ENCODE data around the gene MSI2.

MSI2 gene

DNA sequence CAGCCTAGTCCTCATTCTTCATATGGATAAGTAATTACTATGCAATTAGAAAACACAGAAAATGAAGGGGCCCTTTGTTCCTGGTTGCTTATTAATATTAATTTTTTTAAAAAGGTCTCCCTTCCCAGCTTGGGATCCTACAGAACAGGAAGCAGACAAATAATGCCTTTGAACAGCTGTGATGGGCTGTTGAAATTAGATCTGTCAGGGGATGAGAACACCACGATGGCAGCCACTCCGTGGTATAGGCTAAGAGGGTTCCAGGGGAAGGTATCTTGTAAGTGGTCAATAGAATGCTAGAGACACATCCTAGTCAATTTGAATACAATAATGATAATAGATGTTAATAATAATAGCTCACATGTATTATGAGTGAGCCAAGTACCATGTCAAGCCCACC, 405.7 kb downstream of the MSI2 start:
- no peak for DNase-seq

DNA sequence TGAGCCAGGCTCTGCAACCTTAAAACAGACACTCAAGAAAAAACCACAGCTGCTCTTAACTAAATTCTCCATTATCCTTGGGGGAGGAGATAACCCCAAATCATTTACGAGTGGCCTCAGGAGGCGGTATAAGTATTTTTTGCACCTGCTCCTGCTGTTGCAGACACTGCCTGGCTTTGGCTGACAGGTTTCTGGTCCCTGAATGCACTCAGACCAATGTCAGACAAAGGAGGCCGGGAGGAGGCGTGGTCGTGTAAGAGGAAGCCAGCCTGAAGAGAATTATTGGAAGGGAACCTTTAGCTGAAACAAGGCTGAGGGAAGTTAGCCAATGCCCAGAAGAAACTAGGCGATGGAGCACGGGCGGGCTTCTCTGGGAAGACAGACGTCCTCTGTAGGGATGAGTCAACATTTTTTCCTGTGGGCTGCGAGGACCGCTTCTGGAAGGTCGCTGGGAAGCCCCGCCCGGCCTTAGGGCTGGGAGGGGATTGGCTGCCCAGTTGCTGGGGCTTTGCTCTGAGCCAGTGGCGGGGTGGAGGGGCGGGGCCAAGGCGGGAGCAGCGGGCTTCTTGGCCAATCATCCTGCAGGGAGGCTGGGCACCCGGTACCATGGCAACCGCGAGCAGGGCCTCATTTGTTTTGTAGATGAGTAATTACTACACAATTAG, 406.5 kb downstream of the MSI2 start:
- no peak for DNase-seq

DNA sequence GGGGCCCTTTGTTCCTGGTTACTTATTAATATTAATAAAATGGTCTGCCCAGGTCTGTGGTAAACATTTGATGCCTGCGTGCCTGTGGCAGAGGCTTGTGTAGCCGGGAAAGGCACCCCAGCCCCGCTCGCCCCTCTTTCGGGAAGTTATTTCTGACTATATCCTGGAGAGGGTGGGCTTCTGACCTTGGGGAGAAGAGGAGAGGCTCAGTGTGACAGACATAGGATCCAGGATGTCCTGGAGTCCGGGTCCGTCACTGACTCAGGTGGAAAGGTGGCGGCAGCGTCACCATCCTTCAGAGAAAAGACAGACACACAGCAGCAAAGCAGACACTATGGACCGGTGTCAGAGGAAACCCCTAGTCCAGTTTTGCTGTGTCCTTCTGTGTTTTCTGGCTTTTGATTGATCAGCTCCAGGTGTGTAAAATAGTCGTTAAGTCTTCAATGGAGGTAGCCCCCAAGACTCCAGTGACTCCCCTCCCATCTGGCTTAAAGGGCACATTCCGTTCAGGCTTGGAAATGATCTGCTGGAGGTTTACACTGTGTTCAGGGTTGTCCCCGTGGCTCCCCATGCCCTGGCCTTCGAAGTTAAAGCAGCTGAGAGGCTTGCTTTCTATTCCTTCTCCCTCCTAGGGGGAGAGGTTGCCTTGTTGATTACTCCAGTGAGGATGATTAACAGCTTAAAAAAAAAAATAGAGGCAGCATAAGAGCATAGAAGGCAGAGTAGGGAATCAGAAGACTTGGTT, 407.2 kb downstream of the MSI2 start:
- no peak for DNase-seq

DNA sequence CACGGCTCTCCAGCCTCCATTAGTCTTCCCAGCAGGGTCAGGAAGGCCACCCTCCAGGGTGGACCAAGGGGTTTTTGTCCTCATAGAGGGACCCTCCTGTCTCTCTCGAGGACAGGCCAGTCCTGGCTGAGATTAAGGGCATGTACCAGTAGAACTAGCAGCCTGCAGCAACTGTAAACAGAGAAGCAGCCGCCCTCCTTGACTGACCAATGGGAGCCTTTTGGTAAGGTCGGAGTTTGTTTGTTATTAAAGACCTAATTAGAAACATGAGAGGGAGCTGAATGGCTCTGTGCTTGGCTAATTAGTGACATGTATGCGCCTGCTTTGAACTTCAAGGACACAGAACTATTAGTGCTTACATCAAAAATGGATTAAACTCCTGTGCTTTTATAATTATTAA, 408.8 kb downstream of the MSI2 start:
- no peak for DNase-seq

DNA sequence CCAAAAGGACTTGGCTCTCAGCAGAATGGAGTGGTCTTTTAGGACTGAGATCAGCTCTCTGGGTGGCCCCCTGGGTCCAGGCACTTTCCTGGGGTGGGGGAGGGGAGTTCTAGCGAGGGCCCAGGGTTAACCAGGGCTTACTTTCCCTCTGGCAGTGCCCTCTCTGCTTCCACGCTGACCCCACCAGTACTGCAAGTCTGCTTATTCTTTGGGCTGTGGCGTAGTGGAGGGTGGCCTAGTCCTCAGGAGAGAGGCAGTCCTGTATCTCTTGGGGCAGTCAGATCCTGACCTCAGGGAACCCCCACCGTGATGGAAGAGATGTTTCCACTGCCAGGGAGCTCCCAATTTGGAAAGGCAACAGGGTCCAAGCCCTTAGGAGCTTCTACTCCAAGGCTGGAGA, 409.4 kb downstream of the MSI2 start:
- no peak for DNase-seq

DNA sequence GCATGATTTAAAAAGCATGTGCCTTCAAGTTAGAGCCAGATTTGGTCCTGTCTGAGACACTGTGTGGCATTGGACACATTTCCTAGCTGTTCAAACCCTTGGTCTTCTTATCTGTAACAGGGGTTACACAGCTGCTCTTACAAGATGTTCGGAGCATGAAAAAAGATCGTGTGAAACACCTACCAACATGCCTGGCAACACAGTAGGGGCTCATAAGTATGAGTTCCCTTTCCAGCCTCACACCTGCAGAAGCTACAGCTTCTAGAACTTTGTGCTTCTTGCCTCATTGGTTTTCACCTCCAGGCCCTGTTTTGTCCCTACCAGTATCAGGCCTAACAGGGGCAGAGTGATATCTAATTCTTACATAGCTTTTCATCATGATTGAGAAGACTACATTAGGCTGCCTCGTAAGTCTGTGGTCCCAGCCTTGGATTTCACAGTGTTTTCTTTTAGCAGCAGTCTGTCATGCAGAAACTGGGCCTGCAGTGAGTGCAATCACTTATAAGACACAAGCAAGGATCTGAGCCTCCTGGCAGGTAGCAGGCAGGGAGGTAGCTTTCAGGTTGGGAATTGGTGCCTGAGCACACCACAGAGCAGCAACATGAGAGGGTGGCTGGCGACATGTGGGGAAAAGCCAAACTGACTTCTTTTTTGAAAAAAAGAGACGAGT, 410.0 kb downstream of the MSI2 start:
- DNase-seq = peak; percentile 41

DNA sequence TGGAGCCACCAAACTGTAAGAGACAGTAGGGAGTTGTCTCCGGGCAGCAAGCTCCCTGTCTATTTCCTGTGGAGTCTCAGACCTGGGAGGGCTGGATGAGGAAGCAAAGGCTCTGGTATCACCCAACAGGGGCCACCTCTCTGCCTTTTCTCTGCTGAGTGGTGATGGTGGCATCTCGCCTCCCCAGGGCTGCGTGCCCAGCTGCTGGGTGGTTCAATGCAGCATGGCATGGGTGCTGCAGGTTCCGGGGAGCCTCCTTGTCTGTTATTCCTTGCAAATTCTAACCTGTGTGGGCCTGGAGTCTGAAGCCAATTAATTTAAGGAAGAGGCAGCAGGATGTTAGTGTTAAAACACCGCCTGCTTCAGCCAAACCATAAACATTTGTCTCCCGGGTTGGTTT, 410.6 kb downstream of the MSI2 start:
- DNase-seq = no peak

DNA sequence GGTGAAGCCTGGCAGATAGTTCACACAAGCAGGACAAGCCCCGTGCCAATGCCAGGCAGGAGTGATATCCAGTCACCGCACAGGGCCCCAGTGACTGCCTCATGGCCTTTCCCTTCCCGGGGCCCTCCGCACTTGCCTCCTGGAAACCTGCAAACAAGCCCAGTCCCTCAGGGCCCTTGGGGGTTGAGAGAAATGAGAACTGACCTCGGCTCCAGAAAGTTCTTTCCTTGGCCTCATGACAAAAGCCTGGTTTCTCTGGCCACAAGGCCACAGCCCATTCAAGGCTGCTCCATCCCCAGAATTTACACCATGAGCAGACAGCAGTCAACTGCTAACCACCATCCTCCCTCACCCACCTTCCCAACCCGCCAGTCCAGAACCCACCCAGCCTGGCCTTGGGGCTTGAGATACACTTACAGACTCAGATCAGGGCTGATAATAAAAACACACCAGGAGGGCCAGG, 411.2 kb downstream of the MSI2 start:
- peak; percentile 43 for DNase-seq

DNA sequence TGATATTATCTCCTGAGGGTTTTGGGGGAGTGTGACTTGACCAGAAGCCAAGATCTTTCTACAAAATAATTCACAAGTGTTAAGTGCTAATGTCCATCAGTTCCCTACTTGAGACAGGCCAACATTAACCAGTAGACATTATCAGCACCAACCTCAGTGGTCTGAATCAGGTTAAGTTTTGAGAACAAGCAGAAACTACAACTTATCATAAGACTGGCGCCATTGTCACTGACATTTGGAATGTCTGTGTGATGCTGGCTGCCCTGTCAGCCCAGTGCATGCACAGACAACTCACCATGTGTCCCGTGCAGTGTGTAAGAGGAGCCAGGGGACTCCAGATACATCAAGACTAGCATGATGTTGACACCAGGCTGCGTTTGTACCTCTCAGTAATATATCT, 412.0 kb downstream of the MSI2 start:
- peak; percentile 19 for DNase-seq

DNA sequence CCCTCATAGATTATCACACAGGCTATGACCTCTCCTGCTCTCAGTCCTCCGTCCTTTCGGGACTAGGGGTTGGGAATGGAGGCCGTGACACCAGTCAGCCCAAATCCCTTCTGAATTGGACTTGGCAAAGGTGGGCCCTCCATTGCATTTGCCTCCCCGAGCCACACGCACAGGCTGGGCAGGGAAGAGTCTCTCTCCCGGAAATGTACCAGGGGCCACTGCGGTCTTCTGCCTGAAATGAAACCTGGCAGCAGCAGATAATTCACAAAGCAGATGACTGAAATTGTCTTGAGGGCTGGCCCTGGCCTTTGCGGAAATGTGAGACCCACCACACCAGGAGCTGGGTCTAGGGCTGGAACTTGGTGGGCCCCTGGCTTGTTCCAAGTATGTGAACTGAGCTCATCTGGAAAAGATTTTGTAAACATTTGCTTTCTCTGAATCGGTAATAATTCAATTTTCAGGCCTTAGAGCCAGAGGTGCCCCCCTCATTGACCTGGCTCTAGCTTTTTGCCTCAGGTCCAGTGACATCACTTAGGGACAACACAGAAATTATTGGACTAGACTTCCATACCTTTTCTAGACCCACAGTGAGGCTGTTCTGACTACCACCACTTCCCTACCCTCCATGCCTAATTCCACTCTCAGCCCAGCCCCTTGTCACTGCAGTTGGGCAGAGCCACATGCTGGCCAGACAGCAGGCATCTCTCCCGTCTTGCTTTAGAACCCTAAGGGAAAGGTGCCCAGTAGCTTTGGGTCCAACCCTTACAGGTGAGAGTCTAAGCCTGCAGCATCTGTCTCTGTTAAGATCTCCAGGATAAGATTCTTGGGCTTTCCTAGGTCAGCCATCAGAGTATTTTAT, 413.6 kb downstream of the MSI2 start:
- DNase-seq = peak; percentile 50

DNA sequence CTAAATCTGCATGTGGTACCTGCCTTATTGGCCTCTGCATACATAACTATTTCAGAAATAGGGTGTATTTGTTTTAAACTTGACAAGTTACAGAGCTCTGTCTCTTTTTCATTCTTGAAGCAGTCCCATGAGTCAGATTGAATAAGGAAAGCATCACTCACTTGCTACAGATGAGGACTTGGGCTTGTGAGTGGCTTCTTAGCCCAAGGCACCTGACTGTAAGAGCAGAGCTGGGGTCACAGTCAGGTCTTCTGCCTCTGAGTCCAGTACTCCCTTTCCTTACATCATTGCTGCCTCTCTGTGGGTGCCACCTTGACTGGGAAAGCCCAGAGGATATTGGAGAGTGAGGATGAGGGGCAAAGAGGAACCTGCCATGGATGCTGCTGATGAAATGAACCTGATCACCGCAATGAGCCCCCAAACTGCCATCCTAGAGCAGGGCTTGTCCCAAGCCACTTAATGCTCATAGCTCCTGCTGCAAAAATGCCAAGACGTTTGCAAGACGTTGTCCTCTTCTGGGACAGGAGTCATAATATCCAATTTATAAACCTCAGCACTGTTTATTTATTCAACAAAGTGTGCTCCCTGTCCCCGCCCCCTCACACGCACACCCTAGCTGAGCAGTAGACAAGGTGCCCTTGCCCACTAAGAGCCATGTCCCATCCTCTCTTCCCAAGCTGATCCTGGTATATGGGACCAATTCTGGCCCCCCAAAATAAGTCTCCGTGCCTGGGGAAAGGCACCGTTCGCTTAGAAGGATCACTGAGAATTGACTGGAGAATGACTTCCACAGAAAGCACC, 414.6 kb downstream of the MSI2 start:
- DNase-seq = peak; percentile 55

DNA sequence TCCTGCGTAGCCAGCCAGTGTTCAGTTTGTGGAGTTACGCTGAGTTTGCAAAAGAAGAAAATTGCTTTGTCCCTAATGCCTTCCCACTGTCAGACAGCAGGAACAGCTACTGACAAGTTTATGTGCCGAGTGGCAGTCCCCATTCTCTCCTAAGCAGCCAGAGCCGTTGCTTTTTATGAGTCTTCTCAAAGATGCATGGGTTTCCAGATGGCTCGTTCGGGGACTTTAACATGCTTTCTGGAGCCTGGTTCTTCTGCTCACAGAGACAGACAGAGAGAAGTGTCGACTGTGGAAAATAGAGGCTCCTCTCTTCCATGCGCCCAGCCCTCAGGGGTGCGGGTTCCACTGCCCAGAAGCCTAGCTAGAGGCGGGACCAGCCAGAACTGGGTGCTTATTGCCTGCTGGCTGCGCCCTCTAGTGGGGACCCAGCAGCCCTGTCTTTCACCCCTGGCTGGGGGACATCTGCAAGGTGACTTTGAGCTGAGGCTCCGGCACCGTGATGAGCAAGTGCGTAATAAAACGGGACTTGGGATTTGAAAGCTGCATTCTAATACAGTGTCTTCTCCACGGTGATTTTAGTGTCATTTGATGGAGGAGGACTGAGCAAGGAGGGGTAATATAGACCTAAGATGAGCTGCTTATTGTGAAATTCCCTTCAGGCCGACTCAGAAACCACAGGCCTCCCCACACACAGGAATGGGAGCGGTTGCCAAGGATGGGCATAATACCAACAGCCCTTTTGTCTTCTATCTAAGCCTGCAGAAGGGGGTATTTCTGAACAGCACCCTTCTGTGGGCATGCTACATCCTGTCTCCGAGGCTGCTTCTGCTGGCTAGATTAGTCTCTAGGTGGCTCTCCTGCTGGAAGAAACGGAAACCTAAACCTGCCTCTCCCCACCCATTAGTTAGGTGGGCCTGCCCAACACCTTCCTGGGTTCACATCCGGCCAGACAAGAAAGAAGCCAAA, 415.6 kb downstream of the MSI2 start:
- peak; percentile 86 for DNase-seq

DNA sequence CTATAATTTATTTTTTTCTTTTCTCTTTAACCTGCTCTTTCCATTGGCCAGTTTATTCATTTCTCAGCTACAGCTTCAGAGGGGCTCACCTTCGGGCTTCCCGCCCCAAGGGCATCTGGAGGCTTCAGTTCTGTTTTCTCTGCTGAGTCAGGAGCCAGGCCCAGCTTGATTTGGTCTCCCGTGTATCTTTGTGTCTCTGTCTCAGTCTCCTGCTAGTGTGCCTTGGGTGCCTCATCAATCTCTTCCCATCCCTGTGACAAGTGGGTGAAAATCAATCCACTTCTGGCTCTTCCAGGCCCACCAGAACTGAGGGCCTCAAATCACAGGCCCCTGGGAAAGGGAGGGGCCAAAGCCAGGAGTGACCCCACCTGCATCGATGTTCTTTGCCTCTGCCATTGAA, 416.6 kb downstream of the MSI2 start:
- peak; percentile 52 for DNase-seq

DNA sequence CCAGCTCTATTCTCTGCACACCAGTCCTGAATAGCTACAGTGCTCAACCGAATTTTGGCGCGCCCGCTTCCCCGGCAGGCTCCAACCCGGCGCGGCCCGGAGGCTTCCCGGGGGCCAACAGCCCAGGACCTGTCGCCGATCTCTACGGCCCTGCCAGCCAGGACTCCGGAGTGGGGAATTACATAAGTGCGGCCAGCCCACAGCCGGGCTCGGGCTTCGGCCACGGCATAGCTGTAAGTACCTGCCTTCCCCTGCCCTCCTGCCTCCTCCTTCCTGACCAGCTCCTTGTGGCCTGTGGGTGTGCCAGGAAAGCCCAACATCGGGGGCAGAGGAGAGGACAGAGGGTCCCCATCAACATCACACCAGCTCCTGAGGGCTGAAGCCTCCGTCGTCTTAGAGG, 418.6 kb downstream of the MSI2 start:
- peak; percentile 47 for DNase-seq

DNA sequence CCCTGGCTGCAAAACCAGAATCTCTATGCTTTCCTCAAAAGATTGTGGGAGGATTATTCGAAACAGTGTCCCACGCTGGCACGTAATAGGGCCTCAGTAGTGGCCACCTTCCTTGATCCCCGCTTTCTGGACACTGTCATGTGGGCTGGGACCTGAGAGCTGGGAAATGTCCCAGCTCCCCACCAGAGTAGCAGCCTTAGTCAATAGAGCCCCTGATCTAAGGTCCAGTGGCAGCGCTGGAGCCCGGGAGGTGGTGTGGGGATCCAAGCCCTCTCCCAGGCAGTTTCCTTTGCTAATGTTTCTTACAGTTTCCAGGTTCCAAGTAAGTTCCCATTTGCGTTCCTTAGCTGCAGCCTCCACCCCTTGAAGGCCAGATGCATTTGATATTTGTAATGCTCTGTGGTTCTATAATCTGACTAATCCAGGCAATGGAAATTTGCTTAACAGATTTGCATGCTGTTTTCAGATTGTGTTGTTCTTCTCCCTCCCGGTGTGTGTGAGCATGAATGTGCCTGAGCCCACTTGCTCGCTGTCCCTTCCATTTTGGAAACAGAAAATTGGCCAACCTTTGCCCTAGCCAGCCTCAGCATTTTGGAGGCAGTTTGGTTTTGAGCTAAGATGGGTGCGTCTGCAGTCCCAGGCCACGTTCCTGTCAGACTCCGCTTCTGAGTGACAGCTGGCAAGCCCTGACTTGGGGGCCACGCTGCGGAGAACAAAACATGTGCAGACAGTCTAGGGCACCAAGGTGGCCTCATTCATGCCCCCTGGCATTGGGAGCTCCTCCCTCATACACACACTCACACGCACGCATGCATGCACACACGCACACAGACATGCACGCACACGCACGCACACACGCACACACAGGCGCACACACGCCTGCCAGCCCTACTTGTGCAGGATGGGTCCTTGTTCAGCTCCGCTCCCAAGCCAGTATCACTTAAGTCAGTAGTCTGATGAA, 419.4 kb downstream of the MSI2 start:
- DNase-seq = peak; percentile 44

DNA sequence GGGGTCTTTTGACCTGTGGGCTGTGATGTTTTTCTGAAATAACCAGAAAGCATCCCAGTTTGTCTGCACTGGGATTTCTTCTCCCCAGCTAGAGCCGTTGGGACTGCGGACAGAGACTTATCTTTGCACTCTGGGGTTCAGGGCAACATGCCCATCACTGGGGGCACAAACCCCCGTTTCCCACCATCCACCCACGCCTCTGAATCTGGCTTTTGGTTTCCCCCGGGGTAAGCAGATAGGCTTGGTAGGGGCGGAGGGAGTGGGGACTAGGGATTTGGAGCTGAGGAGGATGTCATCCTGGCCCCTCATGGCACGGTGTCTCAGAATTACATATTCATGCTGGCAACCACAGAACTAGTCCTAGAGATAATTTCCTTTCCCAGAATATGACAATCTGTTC, 420.2 kb downstream of the MSI2 start:
- DNase-seq = peak; percentile 28

DNA sequence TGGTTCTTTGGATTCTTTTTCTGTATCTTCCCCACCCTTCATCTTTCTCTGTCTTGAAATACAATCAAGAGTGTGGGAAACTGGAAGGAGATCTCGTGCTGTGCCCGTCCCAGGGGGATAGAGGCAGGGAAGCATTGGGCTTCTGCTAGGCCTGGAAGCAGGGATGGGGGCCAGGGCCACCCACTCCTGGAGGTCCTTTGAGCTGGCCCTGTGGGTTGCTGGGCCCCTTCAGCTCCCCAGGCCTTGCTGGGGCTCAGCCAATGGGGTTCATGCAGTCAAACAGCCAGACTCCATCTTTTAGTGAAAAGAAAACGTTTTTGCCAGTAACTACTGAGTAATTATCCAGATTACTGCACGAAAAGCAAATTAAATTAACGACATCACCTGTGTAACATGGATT, 421.0 kb downstream of the MSI2 start:
- peak; percentile 37 for DNase-seq

DNA sequence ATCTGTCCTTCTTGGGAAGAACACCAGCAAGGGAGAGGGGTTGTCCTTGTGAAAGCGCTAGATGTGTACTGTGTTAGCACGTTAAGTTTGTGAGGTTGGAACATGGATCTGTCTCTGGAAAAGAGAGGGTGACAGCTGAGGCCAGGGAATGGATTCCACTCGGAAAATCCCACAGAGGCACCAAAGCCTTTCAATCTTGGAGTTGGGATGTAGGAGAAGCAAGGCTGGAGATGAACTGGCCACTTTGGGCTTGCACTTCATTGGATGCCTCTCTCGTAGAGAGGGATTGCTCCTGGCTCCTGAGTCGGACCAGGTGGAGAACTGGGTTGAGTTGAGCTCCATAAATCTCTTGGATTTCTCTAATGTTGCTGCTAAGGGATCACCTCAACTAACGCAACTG, 421.5 kb downstream of the MSI2 start:
- DNase-seq = peak; percentile 38

DNA sequence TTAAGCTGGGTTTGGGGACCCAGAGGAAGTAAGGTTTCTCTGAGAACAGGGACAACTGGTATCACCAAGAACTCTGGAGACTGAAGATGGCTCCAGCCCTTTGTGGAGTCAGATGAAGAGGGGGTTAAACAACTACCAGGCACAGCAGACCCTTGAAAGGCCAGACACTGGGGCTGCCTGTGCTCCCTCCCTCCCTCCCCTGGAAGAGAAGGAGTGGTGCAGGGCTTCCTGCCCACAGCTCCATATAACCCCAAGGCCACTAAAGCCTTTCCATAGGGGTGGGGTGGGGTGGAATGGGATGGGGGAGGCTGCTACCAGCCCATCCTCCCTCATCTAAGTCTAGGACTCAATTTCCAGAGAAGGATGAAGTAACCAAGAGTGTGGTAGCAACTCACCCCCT, 422.1 kb downstream of the MSI2 start:
- DNase-seq = peak; percentile 17

DNA sequence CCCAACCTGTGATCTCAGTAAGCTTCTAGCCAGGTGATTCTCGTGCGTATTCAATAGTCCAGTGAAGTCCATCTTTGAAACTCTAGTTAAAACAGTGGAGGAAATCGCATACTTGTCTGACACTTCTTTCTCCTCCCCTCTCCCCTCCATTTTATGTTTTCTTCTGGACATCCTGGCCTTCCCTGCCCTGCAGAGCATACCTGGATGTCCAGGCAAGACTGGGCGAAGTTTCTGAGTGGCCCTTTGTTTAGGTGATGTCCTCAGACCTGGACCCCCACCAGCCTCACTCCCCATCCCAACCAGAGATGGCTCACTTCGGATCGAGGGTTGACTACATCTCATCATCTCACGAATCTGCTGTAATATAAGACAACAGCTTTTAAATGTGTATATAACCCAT, 423.0 kb downstream of the MSI2 start:
- peak; percentile 37 for DNase-seq

Data from activated CD8-positive, alpha-beta memory T cell treated with anti-CD3 and anti-CD28 coated beads for 24 hours (primary cell).